Vagina (tissue), 2 donors: ENCODE measurements around the gene DAO. TPM values are rescaled to one million over a fixed set of nuclear protein-coding genes. Genes with fewer than 3 reads are reported as not detected.
A peak's percentile ranks its signal among the peaks of the same experiment; 100 is the strongest.

ENCODE experiments used
- DNase-seq, 2 donors: peaks; one replicate each; pipeline ENCODE4 v3.0.0-alpha.2; 2017; ENCODE audit errors: extremely low spot score in 2 of 2
- H3K27ac ChIP-seq: fragments of 200-600 bp; sonication (generic); one replicate; pipeline ENCODE4 v1.5.1; 2019
- H3K27me3 ChIP-seq: fragments of 200-600 bp; sonication (generic); one replicate; pipeline ENCODE4 v1.5.1; 2019
- H3K36me3 ChIP-seq, 2 donors: fragments of 200-600 bp; sonication (generic); one replicate each; pipeline ENCODE4 v1.5.1; 2017 to 2019
- H3K4me1 ChIP-seq: fragments of 200-600 bp; sonication (generic); one replicate; pipeline ENCODE4 v1.5.1; 2019
- H3K4me3 ChIP-seq, 2 donors: fragments of 200-600 bp; sonication (generic); 1 replicate in 1 of 2; 2 replicates in 1 of 2; pipeline ENCODE4 v1.5.1; 2016 to 2019
- H3K9me3 ChIP-seq: fragments of 200-600 bp; sonication (generic); one replicate; pipeline ENCODE4 v1.5.1; 2019
- POLR2A ChIP-seq, 2 donors: fragments of 450-650 bp; IDR thresholded peaks; one replicate each; pipeline ENCODE4 v1.6.1; 2017; ENCODE audit warnings: antibody characterized with exemption in 2 of 2, mild to moderate bottlenecking in 2 of 2, moderate library complexity in 2 of 2
- POLR2AphosphoS5 ChIP-seq, 2 donors: sonication (generic); formaldehyde crosslinking; IDR thresholded peaks; one replicate each; pipeline ENCODE4 v1.9.0; 2017; ENCODE audit warnings: antibody characterized with exemption in 2 of 2, mild to moderate bottlenecking in 2 of 2, low read depth in 1 of 2; ENCODE audit not compliant: insufficient read depth in 1 of 2
- intact Hi-C: fragments of 100-400 bp; cut with DNase I; formaldehyde crosslinking; loops from one replicate; pipeline ENCODE4 v1.15.1; 2023
- total RNA-seq: library from RNA; depleted of rRNA; stranded (reverse); fragments of >200 nt; gene quantifications from one replicate; pipeline ENCODE4 v1.2.3, GENCODE V29; 2016
- TF ChIP-seq, protein P1 (sequence below), 3 experiments: fragments of 450-650 bp in 2 of 3; fragments of 200-600 bp in 1 of 3; sonication (generic) in 1 of 3; IDR thresholded peaks; one replicate each; pipeline ENCODE4 v1.5.1; 2017 to 2019; ENCODE audit warnings: antibody characterized with exemption in 3 of 3, mild to moderate bottlenecking in 2 of 3, moderate library complexity in 2 of 3

The DAO gene
- total RNA-seq, result not detected

DNA sequence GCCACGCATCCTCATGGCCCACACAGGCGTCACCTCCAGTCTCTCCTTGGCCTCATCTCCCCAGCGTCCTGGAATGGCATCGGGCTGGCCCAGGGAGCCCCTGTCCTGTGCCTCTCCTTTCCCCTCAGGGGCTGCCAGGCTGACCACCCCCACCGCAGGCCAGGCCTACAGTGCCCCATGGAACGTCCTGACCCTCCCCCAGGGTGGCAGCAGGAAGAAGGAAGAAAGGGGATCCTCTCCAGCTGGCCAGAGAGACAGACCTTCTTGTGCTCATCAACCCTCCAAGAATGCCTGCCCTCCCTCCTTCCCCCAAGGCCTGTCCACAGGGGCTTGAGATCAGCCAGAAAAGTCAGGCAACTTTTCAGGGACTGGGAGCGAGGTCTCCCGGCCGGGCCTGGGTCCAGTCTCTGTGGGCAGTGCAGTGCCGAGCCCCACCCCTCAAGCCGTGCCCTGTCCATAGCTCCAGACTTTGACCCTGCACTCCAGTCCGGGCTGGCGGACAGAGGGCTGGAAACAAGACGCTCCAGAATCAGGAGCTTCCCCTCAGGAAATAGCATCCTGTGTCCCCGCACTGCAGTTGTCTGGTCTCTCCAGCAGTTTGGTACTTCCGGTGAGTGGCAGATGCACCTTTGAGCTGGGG lies at the start of gene DAO:
DAO (plus strand) TSS at position 478 of the 640 bp plus-strand sequence. CDS start 4,915 bp downstream, outside the sequence.
- Histone ChIP-seq H3K27ac (no peak within 1 kb of the TSS), H3K36me3 (no peaks in the 10 kb centered on the region), H3K27me3 (no peaks in the 10 kb centered on the region), H3K9me3 (no peaks in the 10 kb centered on the region), H3K4me1 (no peaks in the 10 kb centered on the region), H3K4me3 (no peak within 1 kb of the TSS)
- intact Hi-C loops, result no loop called here
- TF ChIP-seq, protein P1, sequence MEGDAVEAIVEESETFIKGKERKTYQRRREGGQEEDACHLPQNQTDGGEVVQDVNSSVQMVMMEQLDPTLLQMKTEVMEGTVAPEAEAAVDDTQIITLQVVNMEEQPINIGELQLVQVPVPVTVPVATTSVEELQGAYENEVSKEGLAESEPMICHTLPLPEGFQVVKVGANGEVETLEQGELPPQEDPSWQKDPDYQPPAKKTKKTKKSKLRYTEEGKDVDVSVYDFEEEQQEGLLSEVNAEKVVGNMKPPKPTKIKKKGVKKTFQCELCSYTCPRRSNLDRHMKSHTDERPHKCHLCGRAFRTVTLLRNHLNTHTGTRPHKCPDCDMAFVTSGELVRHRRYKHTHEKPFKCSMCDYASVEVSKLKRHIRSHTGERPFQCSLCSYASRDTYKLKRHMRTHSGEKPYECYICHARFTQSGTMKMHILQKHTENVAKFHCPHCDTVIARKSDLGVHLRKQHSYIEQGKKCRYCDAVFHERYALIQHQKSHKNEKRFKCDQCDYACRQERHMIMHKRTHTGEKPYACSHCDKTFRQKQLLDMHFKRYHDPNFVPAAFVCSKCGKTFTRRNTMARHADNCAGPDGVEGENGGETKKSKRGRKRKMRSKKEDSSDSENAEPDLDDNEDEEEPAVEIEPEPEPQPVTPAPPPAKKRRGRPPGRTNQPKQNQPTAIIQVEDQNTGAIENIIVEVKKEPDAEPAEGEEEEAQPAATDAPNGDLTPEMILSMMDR (IDR thresholded peaks at IDR 0.05), result no peak
- TF ChIP-seq POLR2AphosphoS5 (IDR thresholded peaks at IDR 0.05; ENCODE audit: insufficient read depth in 1 of 2, low read depth in 1 of 2) (no peak), POLR2A (IDR thresholded peaks at IDR 0.05) (no peak)
- no peak for DNase-seq

DNA sequence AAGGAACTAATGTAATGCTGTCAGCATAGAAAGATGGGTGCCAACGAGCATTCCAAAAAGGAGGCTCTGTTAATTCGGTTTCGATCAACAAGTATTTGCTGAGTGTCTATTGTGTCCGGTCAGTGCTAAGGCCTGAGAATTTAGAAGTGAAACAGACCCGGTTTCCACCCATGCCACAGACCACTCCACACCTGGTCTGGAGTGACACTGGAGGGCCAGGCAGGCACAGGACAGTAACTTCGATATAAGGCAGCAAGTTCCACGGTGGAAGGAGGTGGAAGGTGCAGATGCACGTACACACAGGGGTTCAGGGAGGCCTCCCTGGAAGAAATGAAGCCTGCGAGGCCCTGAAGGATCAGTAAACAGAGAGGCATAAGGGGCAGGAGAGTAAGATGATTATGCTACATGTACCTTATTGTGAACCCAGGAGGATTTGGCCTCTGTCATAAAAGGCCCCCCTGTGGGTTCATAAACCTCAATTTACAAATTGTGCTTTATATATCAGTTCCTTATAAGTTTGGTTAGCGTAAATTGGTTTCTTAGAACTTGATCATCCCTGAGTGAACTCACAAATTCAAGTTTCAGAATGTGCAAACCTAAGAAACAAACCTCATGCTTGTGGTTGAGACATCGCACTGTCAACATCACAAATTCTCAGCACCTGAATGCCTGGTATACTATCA lies 48.4 kb upstream of the DAO start:
- H3K27ac ChIP-seq, result peak overlapping the region; percentile 6
- no peaks in the 10 kb centered on the region for H3K36me3 ChIP-seq
- peaks cover 62% of the 10 kb centered on the region for H3K4me1 ChIP-seq
- TF ChIP-seq, protein P1 (IDR thresholded peaks at IDR 0.05), result no peak
- no peak for TF ChIP-seq POLR2AphosphoS5 (IDR thresholded peaks at IDR 0.05; ENCODE audit: insufficient read depth in 1 of 2, low read depth in 1 of 2)
- no peak for TF ChIP-seq POLR2A (IDR thresholded peaks at IDR 0.05)
- H3K4me3 ChIP-seq, result no peak overlapping the region
- intact Hi-C loops, result no loop called here
- H3K27me3 ChIP-seq, result no peaks in the 10 kb centered on the region
- H3K9me3 ChIP-seq, result no peaks in the 10 kb centered on the region
- DNase-seq, result no peak

DNA sequence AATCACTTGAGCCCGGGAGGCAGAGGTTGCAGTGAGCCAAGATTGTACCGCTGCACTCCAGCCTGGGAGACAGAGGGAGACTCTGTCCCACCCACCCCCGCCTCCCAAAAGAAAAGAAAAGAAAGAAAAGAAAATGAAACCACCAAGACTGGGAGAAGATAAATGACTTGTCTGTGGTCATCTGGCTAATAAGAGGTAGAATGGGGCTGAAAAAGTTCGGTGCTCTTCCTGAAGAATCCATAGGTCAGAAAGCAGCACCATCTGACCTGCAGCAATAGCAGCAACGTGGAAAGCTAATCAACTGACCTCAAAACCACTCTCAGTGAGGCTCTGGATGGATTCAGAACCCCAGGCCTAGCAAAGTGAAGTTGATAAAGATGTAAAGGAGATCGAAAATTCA lies 47.7 kb upstream of the DAO start:
- DNase-seq, result no peak
- Histone ChIP-seq H3K36me3 (no peaks in the 10 kb centered on the region), H3K4me1 (peaks cover 62% of the 10 kb centered on the region), H3K9me3 (no peaks in the 10 kb centered on the region), H3K27me3 (no peaks in the 10 kb centered on the region), H3K4me3 (no peak overlapping the region), H3K27ac (peak overlapping the region; percentile 73)
- TF ChIP-seq, protein P1 (IDR thresholded peaks at IDR 0.05), result no peak
- no peak for TF ChIP-seq POLR2A (IDR thresholded peaks at IDR 0.05)
- TF ChIP-seq POLR2AphosphoS5 (IDR thresholded peaks at IDR 0.05; ENCODE audit: insufficient read depth in 1 of 2, low read depth in 1 of 2), result no peak
- intact Hi-C loops, result no loop called here

DNA sequence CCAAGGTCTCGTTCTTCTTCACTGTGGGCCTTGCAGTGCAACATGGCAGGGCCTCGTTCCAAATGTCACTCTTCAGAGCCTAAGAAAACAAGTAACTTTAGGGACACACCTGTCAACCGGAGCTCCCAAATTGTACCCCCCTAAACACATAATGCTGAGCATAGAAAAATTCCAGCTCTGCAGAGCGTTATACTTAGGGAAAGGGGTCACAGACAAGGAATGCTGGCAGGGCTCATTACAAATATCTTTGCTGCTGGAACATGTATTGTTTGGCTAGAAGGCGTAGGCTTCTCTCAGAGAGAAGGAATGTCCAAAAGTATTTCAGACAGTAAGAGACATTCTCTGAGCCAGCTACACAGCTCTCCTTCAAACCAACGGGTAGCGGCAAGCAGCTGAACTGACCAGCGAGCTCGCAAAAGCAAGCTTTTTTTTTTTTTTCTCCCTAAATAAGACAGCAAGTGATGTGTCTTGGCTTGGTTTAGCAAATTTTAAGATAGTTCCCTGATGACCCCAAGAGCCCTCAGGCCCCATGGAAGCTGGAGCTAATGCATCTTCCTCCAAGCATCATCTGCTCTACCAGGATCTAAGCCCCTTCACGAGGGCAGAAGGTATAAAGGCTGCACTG lies 47.0 kb upstream of the DAO start:
- intact Hi-C loops, result no loop called here
- H3K4me1 ChIP-seq, result peaks cover 62% of the 10 kb centered on the region

More for the DNA sequence above, 47.0 kb upstream of the DAO start:
- no peak overlapping the region for H3K4me3 ChIP-seq
- H3K36me3 ChIP-seq, result no peaks in the 10 kb centered on the region
- no peaks in the 10 kb centered on the region for H3K27me3 ChIP-seq
- TF ChIP-seq, protein P1 (IDR thresholded peaks at IDR 0.05), result no peak
- TF ChIP-seq POLR2AphosphoS5 (IDR thresholded peaks at IDR 0.05; ENCODE audit: insufficient read depth in 1 of 2, low read depth in 1 of 2), result no peak
- no peak for TF ChIP-seq POLR2A (IDR thresholded peaks at IDR 0.05)
- DNase-seq, result no peak
- H3K27ac ChIP-seq, result peak overlapping the region; percentile 73
- no peaks in the 10 kb centered on the region for H3K9me3 ChIP-seq
